ENCODE data around the gene PRAF2.

DNA sequence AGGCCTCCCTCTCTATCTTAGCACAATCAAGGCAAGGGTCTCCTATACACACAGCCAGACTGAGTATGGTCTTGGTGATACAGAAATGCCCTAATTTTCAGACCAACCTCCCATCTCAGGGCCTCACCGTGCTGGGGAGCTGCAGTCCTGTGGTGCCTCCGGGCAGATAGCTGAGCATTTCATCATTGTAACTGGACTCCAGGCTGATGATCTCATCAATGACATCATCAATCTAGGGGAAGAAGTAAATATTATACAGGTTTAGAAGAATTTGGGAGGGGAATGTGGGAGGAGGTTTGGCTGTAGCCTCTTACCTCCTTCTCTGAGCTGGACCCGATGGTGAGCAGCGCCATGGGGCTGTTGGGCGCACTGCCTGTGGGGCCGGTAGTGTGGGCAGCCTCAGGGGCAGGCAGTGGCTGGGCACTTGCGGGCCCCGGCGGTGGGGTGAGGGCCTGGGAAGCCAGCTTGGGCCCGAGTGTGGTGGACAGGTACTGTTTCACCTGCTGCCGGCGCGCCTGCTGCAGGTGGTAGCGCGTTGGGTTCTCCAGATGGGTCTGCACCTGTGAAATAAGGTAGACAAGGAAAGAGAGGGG, 35.8 kb downstream of the PRAF2 start:
- TF ChIP-seq EZH2 (IDR thresholded peaks at IDR 0.05) (no peak), POLR2AphosphoS5 (IDR thresholded peaks at IDR 0.05; ENCODE audit: borderline replicate concordance, low read depth, low read length) (no peak)
